ENCODE results near the gene PTPRN2.

- TF ChIP-seq POLR2A (IDR thresholded peaks at IDR 0.05) (no peak), EP300 (IDR thresholded peaks at IDR 0.05) (no peak)
- TF ChIP-seq, protein P1, sequence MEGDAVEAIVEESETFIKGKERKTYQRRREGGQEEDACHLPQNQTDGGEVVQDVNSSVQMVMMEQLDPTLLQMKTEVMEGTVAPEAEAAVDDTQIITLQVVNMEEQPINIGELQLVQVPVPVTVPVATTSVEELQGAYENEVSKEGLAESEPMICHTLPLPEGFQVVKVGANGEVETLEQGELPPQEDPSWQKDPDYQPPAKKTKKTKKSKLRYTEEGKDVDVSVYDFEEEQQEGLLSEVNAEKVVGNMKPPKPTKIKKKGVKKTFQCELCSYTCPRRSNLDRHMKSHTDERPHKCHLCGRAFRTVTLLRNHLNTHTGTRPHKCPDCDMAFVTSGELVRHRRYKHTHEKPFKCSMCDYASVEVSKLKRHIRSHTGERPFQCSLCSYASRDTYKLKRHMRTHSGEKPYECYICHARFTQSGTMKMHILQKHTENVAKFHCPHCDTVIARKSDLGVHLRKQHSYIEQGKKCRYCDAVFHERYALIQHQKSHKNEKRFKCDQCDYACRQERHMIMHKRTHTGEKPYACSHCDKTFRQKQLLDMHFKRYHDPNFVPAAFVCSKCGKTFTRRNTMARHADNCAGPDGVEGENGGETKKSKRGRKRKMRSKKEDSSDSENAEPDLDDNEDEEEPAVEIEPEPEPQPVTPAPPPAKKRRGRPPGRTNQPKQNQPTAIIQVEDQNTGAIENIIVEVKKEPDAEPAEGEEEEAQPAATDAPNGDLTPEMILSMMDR (IDR thresholded peaks at IDR 0.05): no peak
Observed at GRCh38 chr7:158458096-158458495, 129.5 kb downstream of the PTPRN2 start.

All from sigmoid colon (tissue), 4 donors.